ENCODE measurements around the gene VPS50.

DNA sequence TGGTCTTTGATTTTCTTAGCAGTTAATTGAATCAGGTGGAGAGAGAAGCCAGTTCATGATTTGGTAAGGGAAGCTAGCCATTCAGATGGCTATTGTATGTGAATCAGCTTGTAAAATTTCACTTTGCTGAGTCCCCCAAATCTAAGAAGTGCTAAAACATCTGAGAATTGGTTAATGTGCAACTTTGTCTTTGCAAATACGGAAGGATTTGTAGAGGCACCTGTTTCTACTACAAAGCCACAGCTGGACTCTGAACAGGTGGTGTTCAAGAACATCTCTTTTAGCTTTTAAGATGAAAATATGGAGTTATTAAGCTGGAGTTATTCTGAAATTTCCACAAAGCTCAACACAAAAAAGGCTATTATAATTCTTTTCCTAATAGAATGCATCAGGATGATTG is 132.6 kb downstream of the VPS50 start:
- no peak for TF ChIP-seq POLR2AphosphoS2 (IDR thresholded peaks at IDR 0.05; ENCODE audit: low read depth, low read length)
- TF ChIP-seq EZH2 (IDR thresholded peaks at IDR 0.05; ENCODE audit: borderline replicate concordance, control insufficient read depth, low read depth, low read length) = no peak
- TF ChIP-seq, protein P1, sequence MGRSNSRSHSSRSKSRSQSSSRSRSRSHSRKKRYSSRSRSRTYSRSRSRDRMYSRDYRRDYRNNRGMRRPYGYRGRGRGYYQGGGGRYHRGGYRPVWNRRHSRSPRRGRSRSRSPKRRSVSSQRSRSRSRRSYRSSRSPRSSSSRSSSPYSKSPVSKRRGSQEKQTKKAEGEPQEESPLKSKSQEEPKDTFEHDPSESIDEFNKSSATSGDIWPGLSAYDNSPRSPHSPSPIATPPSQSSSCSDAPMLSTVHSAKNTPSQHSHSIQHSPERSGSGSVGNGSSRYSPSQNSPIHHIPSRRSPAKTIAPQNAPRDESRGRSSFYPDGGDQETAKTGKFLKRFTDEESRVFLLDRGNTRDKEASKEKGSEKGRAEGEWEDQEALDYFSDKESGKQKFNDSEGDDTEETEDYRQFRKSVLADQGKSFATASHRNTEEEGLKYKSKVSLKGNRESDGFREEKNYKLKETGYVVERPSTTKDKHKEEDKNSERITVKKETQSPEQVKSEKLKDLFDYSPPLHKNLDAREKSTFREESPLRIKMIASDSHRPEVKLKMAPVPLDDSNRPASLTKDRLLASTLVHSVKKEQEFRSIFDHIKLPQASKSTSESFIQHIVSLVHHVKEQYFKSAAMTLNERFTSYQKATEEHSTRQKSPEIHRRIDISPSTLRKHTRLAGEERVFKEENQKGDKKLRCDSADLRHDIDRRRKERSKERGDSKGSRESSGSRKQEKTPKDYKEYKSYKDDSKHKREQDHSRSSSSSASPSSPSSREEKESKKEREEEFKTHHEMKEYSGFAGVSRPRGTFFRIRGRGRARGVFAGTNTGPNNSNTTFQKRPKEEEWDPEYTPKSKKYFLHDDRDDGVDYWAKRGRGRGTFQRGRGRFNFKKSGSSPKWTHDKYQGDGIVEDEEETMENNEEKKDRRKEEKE (IDR thresholded peaks at IDR 0.05) = no peak
- TF ChIP-seq, protein P2, sequence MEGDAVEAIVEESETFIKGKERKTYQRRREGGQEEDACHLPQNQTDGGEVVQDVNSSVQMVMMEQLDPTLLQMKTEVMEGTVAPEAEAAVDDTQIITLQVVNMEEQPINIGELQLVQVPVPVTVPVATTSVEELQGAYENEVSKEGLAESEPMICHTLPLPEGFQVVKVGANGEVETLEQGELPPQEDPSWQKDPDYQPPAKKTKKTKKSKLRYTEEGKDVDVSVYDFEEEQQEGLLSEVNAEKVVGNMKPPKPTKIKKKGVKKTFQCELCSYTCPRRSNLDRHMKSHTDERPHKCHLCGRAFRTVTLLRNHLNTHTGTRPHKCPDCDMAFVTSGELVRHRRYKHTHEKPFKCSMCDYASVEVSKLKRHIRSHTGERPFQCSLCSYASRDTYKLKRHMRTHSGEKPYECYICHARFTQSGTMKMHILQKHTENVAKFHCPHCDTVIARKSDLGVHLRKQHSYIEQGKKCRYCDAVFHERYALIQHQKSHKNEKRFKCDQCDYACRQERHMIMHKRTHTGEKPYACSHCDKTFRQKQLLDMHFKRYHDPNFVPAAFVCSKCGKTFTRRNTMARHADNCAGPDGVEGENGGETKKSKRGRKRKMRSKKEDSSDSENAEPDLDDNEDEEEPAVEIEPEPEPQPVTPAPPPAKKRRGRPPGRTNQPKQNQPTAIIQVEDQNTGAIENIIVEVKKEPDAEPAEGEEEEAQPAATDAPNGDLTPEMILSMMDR (IDR thresholded peaks at IDR 0.05 in 2 of 3, conservative IDR thresholded peaks at IDR 0.05 in 1 of 3; ENCODE audit: control insufficient read depth in 2 of 3, extremely low read depth in 1 of 3, insufficient read depth in 1 of 3, low read depth in 3 of 3, low read length in 3 of 3) = no peak
- TF ChIP-seq MTA2 (IDR thresholded peaks at IDR 0.05; ENCODE audit: low read depth) = no peak
- TF ChIP-seq POLR2A (IDR thresholded peaks at IDR 0.05; ENCODE audit: low read depth, low read length) = no peak
